MV-4-11 (cell line): ENCODE measurements around the gene GRID1.
A peak's percentile ranks its signal among the peaks of the same experiment; 100 is the strongest.

Experiments used
- DNase-seq: peaks from one replicate; lab custom pipeline; 2025; lab: John Stamatoyannopoulos, UW

GRID1 gene

GRCh38 chr10:86191166-86191565 is 175.4 kb downstream of the GRID1 start:
- DNase-seq, result no peak

- DNase-seq, result no peak
Observed at GRCh38 chr10:86190291-86190690, 176.3 kb downstream of the GRID1 start.

GRCh38 chr10:86189891-86190290 is 176.7 kb downstream of the GRID1 start:
- no peak for DNase-seq

GRCh38 chr10:86188796-86189558 is 177.6 kb downstream of the GRID1 start:
- DNase-seq, result no peak

- no peak for DNase-seq
Observed at GRCh38 chr10:86188326-86188725, 178.3 kb downstream of the GRID1 start.

- no peak for DNase-seq
Observed at GRCh38 chr10:86187499-86188239, 178.9 kb downstream of the GRID1 start.

- DNase-seq, result no peak
Observed at GRCh38 chr10:86186633-86187032, 180.0 kb downstream of the GRID1 start.

- no peak for DNase-seq
Observed at GRCh38 chr10:86182595-86182994, 184.0 kb downstream of the GRID1 start.

- DNase-seq, result no peak
Observed at GRCh38 chr10:86182150-86182549, 184.4 kb downstream of the GRID1 start.

GRCh38 chr10:86180861-86181260 is 185.7 kb downstream of the GRID1 start:
- DNase-seq, result no peak

GRCh38 chr10:86179961-86180360 is 186.6 kb downstream of the GRID1 start:
- no peak for DNase-seq

GRCh38 chr10:86179153-86179524 is 187.5 kb downstream of the GRID1 start:
- DNase-seq, result no peak

GRCh38 chr10:86178401-86179152 is 188.0 kb downstream of the GRID1 start:
- DNase-seq, result peak; percentile 20

GRCh38 chr10:86177537-86178155 is 188.9 kb downstream of the GRID1 start:
- DNase-seq, result no peak

- no peak for DNase-seq
Observed at GRCh38 chr10:86176850-86177536, 189.6 kb downstream of the GRID1 start.

- DNase-seq, result peak; percentile 52
Observed at GRCh38 chr10:86175476-86175875, 191.1 kb downstream of the GRID1 start.

GRCh38 chr10:86172301-86172700 is 194.3 kb downstream of the GRID1 start:
- peak; percentile 88 for DNase-seq

GRCh38 chr10:86170255-86171108 is 196.1 kb downstream of the GRID1 start:
- DNase-seq, result peak; percentile 88

- peak; percentile 40 for DNase-seq
Observed at GRCh38 chr10:86169506-86170254, 196.9 kb downstream of the GRID1 start.

- DNase-seq, result no peak
Observed at GRCh38 chr10:86169066-86169465, 197.5 kb downstream of the GRID1 start.
